Nephron (organoid): ENCODE results near the gene NOX1.

Source experiments
- H3K27ac Mint-ChIP-seq, 3 experiments: 2 replicates each; pipeline ENCODE4 v1.8.0; 2020; ENCODE audit warnings: mixed read lengths in 3 of 3, mild to moderate bottlenecking in 2 of 3, moderate library complexity in 1 of 3
- H3K27me3 Mint-ChIP-seq: 2 replicates; pipeline ENCODE4 v1.8.0; 2021; ENCODE audit warnings: low read depth, mild to moderate bottlenecking, moderate library complexity, mixed read lengths
- H3K36me3 Mint-ChIP-seq: 2 replicates; pipeline ENCODE4 v1.8.0; 2020; ENCODE audit warnings: low read depth, mixed read lengths
- H3K4me1 Mint-ChIP-seq: 2 replicates; pipeline ENCODE4 v1.8.0; 2020; ENCODE audit warnings: mixed read lengths
- H3K4me3 Mint-ChIP-seq, 3 experiments: 2 replicates each; pipeline ENCODE4 v1.8.0; 2020; ENCODE audit warnings: mild to moderate bottlenecking in 3 of 3, mixed read lengths in 3 of 3, moderate library complexity in 2 of 3
- H3K9me3 Mint-ChIP-seq: 2 replicates; pipeline ENCODE4 v1.8.0; 2020; ENCODE audit warnings: mixed read lengths
- TF ChIP-seq, protein P1 (sequence below), 3 experiments: fragments of 200-600 bp; sonication (generic); IDR thresholded peaks; one replicate each; pipeline ENCODE4 v1.5.0; 2021; ENCODE audit warnings: antibody characterized with exemption in 3 of 3; ENCODE audit not compliant: unreplicated experiment in 3 of 3

The NOX1 gene

DNA sequence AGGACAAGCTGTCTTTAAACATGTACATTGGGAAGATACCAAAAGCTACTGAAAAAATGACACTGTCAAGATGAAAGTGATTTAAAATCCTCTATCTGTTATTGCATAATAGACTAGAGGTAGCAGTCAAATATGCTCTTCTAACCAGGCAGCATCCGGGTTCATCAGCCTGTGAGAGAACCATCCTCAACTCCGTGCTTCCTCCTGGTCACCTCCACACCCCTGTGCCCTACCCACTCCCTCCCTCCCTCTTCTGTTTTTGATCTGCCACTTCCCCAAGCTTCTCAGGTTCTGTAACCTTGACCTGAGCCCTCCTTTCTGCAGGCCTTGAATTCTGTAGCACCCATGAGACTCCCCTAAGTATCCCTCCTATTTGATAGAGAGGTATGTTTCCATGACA is 5.9 kb downstream of the NOX1 start:
- TF ChIP-seq, protein P1, sequence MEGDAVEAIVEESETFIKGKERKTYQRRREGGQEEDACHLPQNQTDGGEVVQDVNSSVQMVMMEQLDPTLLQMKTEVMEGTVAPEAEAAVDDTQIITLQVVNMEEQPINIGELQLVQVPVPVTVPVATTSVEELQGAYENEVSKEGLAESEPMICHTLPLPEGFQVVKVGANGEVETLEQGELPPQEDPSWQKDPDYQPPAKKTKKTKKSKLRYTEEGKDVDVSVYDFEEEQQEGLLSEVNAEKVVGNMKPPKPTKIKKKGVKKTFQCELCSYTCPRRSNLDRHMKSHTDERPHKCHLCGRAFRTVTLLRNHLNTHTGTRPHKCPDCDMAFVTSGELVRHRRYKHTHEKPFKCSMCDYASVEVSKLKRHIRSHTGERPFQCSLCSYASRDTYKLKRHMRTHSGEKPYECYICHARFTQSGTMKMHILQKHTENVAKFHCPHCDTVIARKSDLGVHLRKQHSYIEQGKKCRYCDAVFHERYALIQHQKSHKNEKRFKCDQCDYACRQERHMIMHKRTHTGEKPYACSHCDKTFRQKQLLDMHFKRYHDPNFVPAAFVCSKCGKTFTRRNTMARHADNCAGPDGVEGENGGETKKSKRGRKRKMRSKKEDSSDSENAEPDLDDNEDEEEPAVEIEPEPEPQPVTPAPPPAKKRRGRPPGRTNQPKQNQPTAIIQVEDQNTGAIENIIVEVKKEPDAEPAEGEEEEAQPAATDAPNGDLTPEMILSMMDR (IDR thresholded peaks at IDR 0.05; ENCODE audit: unreplicated experiment in 3 of 3): no peak
- Mint-ChIP-seq H3K27me3 (peaks cover 4% of the 10 kb centered on the region), H3K4me3 (no peak overlapping the region), H3K36me3 (no peaks in the 10 kb centered on the region), H3K27ac (no peak overlapping the region), H3K9me3 (peaks cover 2% of the 10 kb centered on the region), H3K4me1 (no peaks in the 10 kb centered on the region)

DNA sequence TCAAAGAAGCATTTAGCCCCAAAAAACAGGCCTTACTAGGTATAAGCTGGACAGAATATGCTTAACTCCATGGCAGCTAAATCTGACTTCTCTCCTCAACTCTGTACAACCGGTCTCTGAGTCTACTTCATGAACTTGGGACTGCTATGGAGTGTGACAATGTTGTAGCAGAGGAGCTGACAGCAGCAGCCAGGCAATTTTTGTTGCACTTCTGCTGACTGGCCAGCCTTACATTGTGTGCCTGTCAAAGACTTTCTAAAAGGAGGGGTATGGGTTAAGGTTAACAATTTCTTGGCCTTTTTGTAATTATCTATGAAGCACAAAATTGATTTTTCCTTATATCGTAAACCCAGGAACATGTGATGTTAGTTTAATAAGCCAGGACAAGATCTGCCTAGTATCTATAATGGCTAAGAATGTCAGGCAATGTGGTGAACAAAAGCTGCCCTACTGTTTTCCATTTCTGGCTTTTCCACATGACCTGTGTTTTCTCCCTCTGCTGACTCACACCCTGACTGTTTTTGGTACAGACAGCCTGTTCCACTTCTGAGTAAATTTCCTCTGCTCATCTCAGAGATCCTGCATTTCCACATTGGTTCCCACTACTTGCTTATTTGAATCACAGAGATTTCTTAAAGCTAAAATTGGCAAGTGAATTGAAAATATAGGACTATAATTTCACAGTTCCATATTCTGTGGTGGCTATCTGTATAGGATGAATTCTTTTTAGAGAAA is 9.3 kb downstream of the NOX1 start:
- Mint-ChIP-seq H3K36me3 (no peaks in the 10 kb centered on the region), H3K4me1 (no peaks in the 10 kb centered on the region), H3K4me3 (no peak overlapping the region), H3K27ac (no peak overlapping the region), H3K9me3 (peaks cover 5% of the 10 kb centered on the region), H3K27me3 (peaks cover 4% of the 10 kb centered on the region)
- TF ChIP-seq, protein P1 (IDR thresholded peaks at IDR 0.05; ENCODE audit: unreplicated experiment in 3 of 3): no peak

GRCh38 chrX:100863326-100863864 is 10.8 kb downstream of the NOX1 start:
- Mint-ChIP-seq H3K27ac (no peak overlapping the region), H3K4me1 (no peaks in the 10 kb centered on the region), H3K4me3 (no peak overlapping the region), H3K9me3 (peaks cover 5% of the 10 kb centered on the region), H3K27me3 (peaks cover 4% of the 10 kb centered on the region), H3K36me3 (no peaks in the 10 kb centered on the region)
- TF ChIP-seq, protein P1 (IDR thresholded peaks at IDR 0.05; ENCODE audit: unreplicated experiment in 3 of 3): no peak

GRCh38 chrX:100852810-100853209 is 21.3 kb downstream of the NOX1 start:
- H3K9me3 Mint-ChIP-seq: peaks cover 18% of the 10 kb centered on the region
- no peaks in the 10 kb centered on the region for H3K36me3 Mint-ChIP-seq
- no peaks in the 10 kb centered on the region for H3K4me1 Mint-ChIP-seq
- no peak overlapping the region for H3K4me3 Mint-ChIP-seq
- no peak overlapping the region for H3K27ac Mint-ChIP-seq
- no peaks in the 10 kb centered on the region for H3K27me3 Mint-ChIP-seq
- TF ChIP-seq, protein P1 (IDR thresholded peaks at IDR 0.05; ENCODE audit: unreplicated experiment in 3 of 3): no peak

- Mint-ChIP-seq H3K27me3 (no peaks in the 10 kb centered on the region), H3K27ac (no peak overlapping the region), H3K9me3 (peaks cover 14% of the 10 kb centered on the region), H3K4me3 (no peak overlapping the region), H3K4me1 (no peaks in the 10 kb centered on the region), H3K36me3 (no peaks in the 10 kb centered on the region)
- TF ChIP-seq, protein P1 (IDR thresholded peaks at IDR 0.05; ENCODE audit: unreplicated experiment in 3 of 3): no peak
Measured at GRCh38 chrX:100850317-100850716, 23.8 kb downstream of the NOX1 start.
